ENCODE data around the gene PRLH.

GRCh38 chr2:237596520-237597195, 30.3 kb downstream of the PRLH start:
- TF ChIP-seq POLR2A (IDR thresholded peaks at IDR 0.05; ENCODE audit: low read depth, low read length): no peak
- TF ChIP-seq POLR2AphosphoS5 (IDR thresholded peaks at IDR 0.05; ENCODE audit: low read depth, low read length): no peak

All from GM12892 (cell line).